IPS-11a (cell line): ENCODE measurements around the gene ACOX1.

Source experiments
- H3K4me3 ChIP-seq: one replicate; pipeline ENCODE4 v1.5.1; 2013; ENCODE audit warnings: low read depth, low read length, control low read depth

ACOX1 gene

GRCh38 chr17:75937652-75938051, 41.3 kb downstream of the ACOX1 start:
- no peak overlapping the region for H3K4me3 ChIP-seq

- no peak overlapping the region for H3K4me3 ChIP-seq
Measured at GRCh38 chr17:75933808-75934207, 45.2 kb downstream of the ACOX1 start.

GRCh38 chr17:75932852-75933251, 46.1 kb downstream of the ACOX1 start:
- no peak overlapping the region for H3K4me3 ChIP-seq

GRCh38 chr17:75931062-75931461, 47.9 kb downstream of the ACOX1 start:
- H3K4me3 ChIP-seq = no peak overlapping the region

GRCh38 chr17:75927286-75927922, 51.6 kb downstream of the ACOX1 start:
- no peak overlapping the region for H3K4me3 ChIP-seq

GRCh38 chr17:75926456-75926855, 52.5 kb downstream of the ACOX1 start:
- H3K4me3 ChIP-seq = no peak overlapping the region

GRCh38 chr17:75925912-75926311, 53.1 kb downstream of the ACOX1 start:
- H3K4me3 ChIP-seq = no peak overlapping the region

- no peak overlapping the region for H3K4me3 ChIP-seq
Measured at GRCh38 chr17:75925103-75925502, 53.9 kb downstream of the ACOX1 start.

GRCh38 chr17:75922963-75923874, 55.7 kb downstream of the ACOX1 start:
- no peak overlapping the region for H3K4me3 ChIP-seq

GRCh38 chr17:75922173-75922961, 56.6 kb downstream of the ACOX1 start:
- no peak overlapping the region for H3K4me3 ChIP-seq

- H3K4me3 ChIP-seq = no peak overlapping the region
Measured at GRCh38 chr17:75921596-75921995, 57.4 kb downstream of the ACOX1 start.

- H3K4me3 ChIP-seq = no peak overlapping the region
Measured at GRCh38 chr17:75920045-75920560, 58.9 kb downstream of the ACOX1 start.

GRCh38 chr17:75919611-75920010, 59.4 kb downstream of the ACOX1 start:
- H3K4me3 ChIP-seq = no peak overlapping the region

GRCh38 chr17:75917917-75918445, 61.0 kb downstream of the ACOX1 start:
- H3K4me3 ChIP-seq = no peak overlapping the region

GRCh38 chr17:75917141-75917916, 61.6 kb downstream of the ACOX1 start:
- no peak overlapping the region for H3K4me3 ChIP-seq

- H3K4me3 ChIP-seq = no peak overlapping the region
Measured at GRCh38 chr17:75915268-75915667, 63.7 kb downstream of the ACOX1 start.

- no peak overlapping the region for H3K4me3 ChIP-seq
Measured at GRCh38 chr17:75914643-75915267, 64.2 kb downstream of the ACOX1 start.

- H3K4me3 ChIP-seq = no peak overlapping the region
Measured at GRCh38 chr17:75913537-75914210, 65.3 kb downstream of the ACOX1 start.

GRCh38 chr17:75910699-75911098, 68.3 kb downstream of the ACOX1 start:
- H3K4me3 ChIP-seq = no peak overlapping the region
